Measurements from ENCODE around the gene ERCC8. TPM values are rescaled to one million over a fixed set of nuclear protein-coding genes. Genes with fewer than 3 reads are reported as not detected.
A peak's percentile ranks its signal among the peaks of the same experiment; 100 is the strongest.
"Not testable (repeated sequence)": the region's sequence is repeated elsewhere in the genome, so short reads cannot be mapped to it uniquely, and the experiment has no call there.

The ERCC8 gene
- total RNA-seq, 2 donors from 2014 or later, result 6.0 to 9.2 TPM

GRCh38 chr5:60886158-60886557, 58.7 kb downstream of the ERCC8 start:
- no peaks in the 10 kb centered on the region for H3K4me1 ChIP-seq
- no peak for TF ChIP-seq CTCF (IDR thresholded peaks at IDR 0.05)
- no peak for DNase-seq (ENCODE audit: low spot score)

DNA sequence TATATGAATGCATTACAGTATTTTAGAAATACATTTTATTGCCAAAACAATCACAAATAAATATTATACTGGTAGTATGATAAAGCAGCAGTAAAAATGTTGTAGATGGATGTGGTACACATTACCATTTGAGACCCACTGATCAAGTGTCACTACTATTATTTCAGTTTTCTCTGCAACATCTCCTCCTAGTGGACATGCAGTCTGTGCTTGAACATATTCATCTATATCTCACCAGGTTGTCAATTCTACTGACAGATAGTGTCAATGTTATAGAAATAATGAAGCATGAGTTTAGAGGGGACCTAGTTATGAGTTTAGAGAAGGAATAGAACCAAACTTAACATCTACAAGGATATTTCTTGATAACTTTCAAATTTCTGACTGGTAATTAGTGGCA, 61.6 kb downstream of the ERCC8 start:
- peak in 1 of 2 donors; percentile 36 for TF ChIP-seq CTCF (IDR thresholded peaks at IDR 0.05)
- no peaks in the 10 kb centered on the region for H3K27me3 ChIP-seq
- no peak overlapping the region for H3K4me3 ChIP-seq
- H3K27ac ChIP-seq, result no peak overlapping the region
- H3K4me1 ChIP-seq, result no peaks in the 10 kb centered on the region
- H3K9me3 ChIP-seq, result no peaks in the 10 kb centered on the region
- no peak for DNase-seq (ENCODE audit: low spot score)
- no peaks in the 10 kb centered on the region for H3K36me3 ChIP-seq

More at GRCh38 chr5:60886158-60886557, 58.7 kb downstream of the ERCC8 start:
- Histone ChIP-seq H3K27me3 (no peaks in the 10 kb centered on the region), H3K27ac (no peak overlapping the region), H3K4me3 (no peak overlapping the region), H3K36me3 (peaks cover 5% of the 10 kb centered on the region), H3K9me3 (no peaks in the 10 kb centered on the region)

GRCh38 chr5:60872892-60873291, 72.0 kb downstream of the ERCC8 start:
- no peak for DNase-seq (ENCODE audit: low spot score)
- TF ChIP-seq CTCF (IDR thresholded peaks at IDR 0.05), result no peak
- Histone ChIP-seq H3K27ac (no peak overlapping the region), H3K27me3 (no peaks in the 10 kb centered on the region), H3K36me3 (no peaks in the 10 kb centered on the region), H3K4me1 (no peaks in the 10 kb centered on the region), H3K4me3 (no peak overlapping the region), H3K9me3 (peaks cover 0 to 18% of the 10 kb centered on the region in 2 donors)

- Histone ChIP-seq H3K36me3 (no peaks in the 10 kb centered on the region), H3K27me3 (no peaks in the 10 kb centered on the region), H3K27ac (no peak overlapping the region), H3K9me3 (peaks cover 0 to 18% of the 10 kb centered on the region in 2 donors), H3K4me1 (no peaks in the 10 kb centered on the region), H3K4me3 (no peak overlapping the region)
- no peak for DNase-seq (ENCODE audit: low spot score)
- no peak for TF ChIP-seq CTCF (IDR thresholded peaks at IDR 0.05)
Measured at GRCh38 chr5:60870857-60871256, 74.0 kb downstream of the ERCC8 start.

GRCh38 chr5:60860572-60860971, 84.3 kb downstream of the ERCC8 start:
- H3K4me3 ChIP-seq; H3K27me3 ChIP-seq; H3K4me1 ChIP-seq; H3K36me3 ChIP-seq; H3K9me3 ChIP-seq; DNase-seq (ENCODE audit: low spot score); H3K27ac ChIP-seq: not testable (repeated sequence)

GRCh38 chr5:60856066-60856465, 88.8 kb downstream of the ERCC8 start:
- no peak for DNase-seq (ENCODE audit: low spot score)
- no peak overlapping the region for H3K4me3 ChIP-seq

More at GRCh38 chr5:60856066-60856465, 88.8 kb downstream of the ERCC8 start:
- no peak for TF ChIP-seq CTCF (IDR thresholded peaks at IDR 0.05)
- Histone ChIP-seq H3K27me3 (no peaks in the 10 kb centered on the region), H3K9me3 (no peaks in the 10 kb centered on the region), H3K36me3 (no peaks in the 10 kb centered on the region), H3K4me1 (no peaks in the 10 kb centered on the region), H3K27ac (no peak overlapping the region)

Data from right atrium auricular region (tissue), 2 donors.